ENCODE measurements around the gene AFAP1L1.

AFAP1L1 gene

GRCh38 chr5:149348518-149348917, 76.9 kb downstream of the AFAP1L1 start:
- DNase-seq, result no peak

- no peak for DNase-seq
Observed at GRCh38 chr5:149349382-149349781, 77.7 kb downstream of the AFAP1L1 start.

- DNase-seq, result no peak
Observed at GRCh38 chr5:149352169-149352568, 80.5 kb downstream of the AFAP1L1 start.

- DNase-seq, result no peak
Observed at GRCh38 chr5:149353911-149354310, 82.3 kb downstream of the AFAP1L1 start.

GRCh38 chr5:149355688-149356087, 84.0 kb downstream of the AFAP1L1 start:
- DNase-seq, result no peak

GRCh38 chr5:149356391-149356790, 84.7 kb downstream of the AFAP1L1 start:
- no peak for DNase-seq

- DNase-seq, result peak; percentile 71 to 98 (median 93)
Observed at GRCh38 chr5:149357370-149358293, 86.0 kb downstream of the AFAP1L1 start, which contains the start of gene PCYOX1L. TSS of gene PCYOX1L (plus strand) at chr5:149358046. CDS start at chr5:149358069, 23 bp downstream.

- DNase-seq, result peak in 31 of 56 donors; percentile 21 to 70 (median 53)
Observed at GRCh38 chr5:149358294-149358651, 86.6 kb downstream of the AFAP1L1 start.

- peak in 5 of 56 donors; percentile 3 to 32 (median 22) for DNase-seq
Observed at GRCh38 chr5:149358868-149359495, 87.3 kb downstream of the AFAP1L1 start.

- DNase-seq, result no peak
Observed at GRCh38 chr5:149360272-149360671, 88.6 kb downstream of the AFAP1L1 start.

- DNase-seq, result no peak
Observed at GRCh38 chr5:149362541-149362940, 90.9 kb downstream of the AFAP1L1 start.

- no peak for DNase-seq
Observed at GRCh38 chr5:149363358-149363757, 91.7 kb downstream of the AFAP1L1 start.

GRCh38 chr5:149363936-149364335, 92.3 kb downstream of the AFAP1L1 start:
- no peak for DNase-seq

GRCh38 chr5:149364719-149365118, 93.1 kb downstream of the AFAP1L1 start:
- DNase-seq, result no peak

GRCh38 chr5:149365418-149365817, 93.8 kb downstream of the AFAP1L1 start:
- DNase-seq, result no peak

- DNase-seq, result no peak
Observed at GRCh38 chr5:149366169-149366729, 94.6 kb downstream of the AFAP1L1 start.

GRCh38 chr5:149367249-149367971, 95.8 kb downstream of the AFAP1L1 start:
- peak in 26 of 56 donors; percentile 10 to 58 (median 22) for DNase-seq

GRCh38 chr5:149367972-149368645, 96.5 kb downstream of the AFAP1L1 start:
- DNase-seq, result no peak

- no peak for DNase-seq
Observed at GRCh38 chr5:149370878-149371277, 99.2 kb downstream of the AFAP1L1 start.

- DNase-seq, result peak in 26 of 56 donors; percentile 2 to 50 (median 22)
Observed at GRCh38 chr5:149371296-149371962, 99.8 kb downstream of the AFAP1L1 start.
